ENCODE data around the gene PLA2G15.
A peak's percentile ranks its signal among the peaks of the same experiment; 100 is the strongest.

Gene PLA2G15

DNA sequence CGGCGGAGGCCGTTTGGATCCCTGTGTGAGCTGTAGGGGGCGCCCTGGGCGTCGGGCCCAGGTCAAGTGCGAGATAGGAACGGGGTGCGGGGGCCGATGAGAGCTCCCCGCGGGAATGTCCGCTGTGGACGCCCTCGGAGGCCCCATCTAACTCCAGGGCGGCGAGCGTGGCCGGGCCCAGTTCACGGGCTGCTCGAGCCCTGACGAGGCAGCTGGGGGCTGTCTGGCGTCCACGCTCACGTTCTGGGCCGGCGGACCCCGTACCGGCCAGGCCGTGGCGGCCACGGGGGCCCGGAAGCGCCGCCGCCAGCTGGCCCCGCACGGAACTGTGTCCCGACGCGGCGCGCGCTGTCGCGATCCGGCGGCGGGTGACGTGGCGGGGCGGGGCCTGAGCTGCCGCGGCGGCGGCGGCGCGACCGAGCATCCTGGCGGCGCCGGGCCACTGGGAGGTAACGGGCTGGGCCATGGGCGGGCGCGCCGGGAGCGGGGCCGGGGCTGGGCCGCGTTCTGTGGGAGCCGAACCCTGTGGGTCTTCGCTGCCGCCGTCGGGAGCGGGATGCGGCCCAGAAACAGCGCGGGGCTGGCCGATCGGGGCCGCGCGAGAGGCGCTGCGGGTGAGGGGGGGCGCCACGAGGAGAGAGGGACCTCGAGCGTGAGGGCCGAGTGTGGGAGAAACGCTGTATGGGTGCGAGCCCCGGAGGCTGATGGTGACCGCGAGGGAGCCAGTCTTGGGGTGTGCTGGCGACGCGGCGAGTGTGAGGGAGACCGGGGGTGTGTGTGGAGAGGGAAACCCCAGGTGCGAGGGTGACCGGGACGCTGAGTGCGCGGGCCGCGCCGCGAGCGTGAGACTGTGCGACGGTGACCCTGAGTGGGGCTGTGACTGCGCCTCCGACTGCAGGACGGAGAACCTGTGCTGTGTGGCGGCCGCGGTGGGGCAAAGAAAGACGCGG is 19.2 kb downstream of the PLA2G15 start, which contains the start of gene SLC7A6:
TSS of gene SLC7A6 (plus strand) at position 399 of the 950 bp plus-strand sequence. CDS start 10,201 bp downstream, outside the sequence.
- TF ChIP-seq, protein P1, sequence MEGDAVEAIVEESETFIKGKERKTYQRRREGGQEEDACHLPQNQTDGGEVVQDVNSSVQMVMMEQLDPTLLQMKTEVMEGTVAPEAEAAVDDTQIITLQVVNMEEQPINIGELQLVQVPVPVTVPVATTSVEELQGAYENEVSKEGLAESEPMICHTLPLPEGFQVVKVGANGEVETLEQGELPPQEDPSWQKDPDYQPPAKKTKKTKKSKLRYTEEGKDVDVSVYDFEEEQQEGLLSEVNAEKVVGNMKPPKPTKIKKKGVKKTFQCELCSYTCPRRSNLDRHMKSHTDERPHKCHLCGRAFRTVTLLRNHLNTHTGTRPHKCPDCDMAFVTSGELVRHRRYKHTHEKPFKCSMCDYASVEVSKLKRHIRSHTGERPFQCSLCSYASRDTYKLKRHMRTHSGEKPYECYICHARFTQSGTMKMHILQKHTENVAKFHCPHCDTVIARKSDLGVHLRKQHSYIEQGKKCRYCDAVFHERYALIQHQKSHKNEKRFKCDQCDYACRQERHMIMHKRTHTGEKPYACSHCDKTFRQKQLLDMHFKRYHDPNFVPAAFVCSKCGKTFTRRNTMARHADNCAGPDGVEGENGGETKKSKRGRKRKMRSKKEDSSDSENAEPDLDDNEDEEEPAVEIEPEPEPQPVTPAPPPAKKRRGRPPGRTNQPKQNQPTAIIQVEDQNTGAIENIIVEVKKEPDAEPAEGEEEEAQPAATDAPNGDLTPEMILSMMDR (IDR thresholded peaks at IDR 0.05): peak; percentile 78
- no peak for TF ChIP-seq ZFX (IDR thresholded peaks at IDR 0.05; ENCODE audit: borderline replicate concordance)
- H3K27ac ChIP-seq: peak within 1 kb of the TSS; percentile 35; the same call in 1 of the 2 replicates

DNA sequence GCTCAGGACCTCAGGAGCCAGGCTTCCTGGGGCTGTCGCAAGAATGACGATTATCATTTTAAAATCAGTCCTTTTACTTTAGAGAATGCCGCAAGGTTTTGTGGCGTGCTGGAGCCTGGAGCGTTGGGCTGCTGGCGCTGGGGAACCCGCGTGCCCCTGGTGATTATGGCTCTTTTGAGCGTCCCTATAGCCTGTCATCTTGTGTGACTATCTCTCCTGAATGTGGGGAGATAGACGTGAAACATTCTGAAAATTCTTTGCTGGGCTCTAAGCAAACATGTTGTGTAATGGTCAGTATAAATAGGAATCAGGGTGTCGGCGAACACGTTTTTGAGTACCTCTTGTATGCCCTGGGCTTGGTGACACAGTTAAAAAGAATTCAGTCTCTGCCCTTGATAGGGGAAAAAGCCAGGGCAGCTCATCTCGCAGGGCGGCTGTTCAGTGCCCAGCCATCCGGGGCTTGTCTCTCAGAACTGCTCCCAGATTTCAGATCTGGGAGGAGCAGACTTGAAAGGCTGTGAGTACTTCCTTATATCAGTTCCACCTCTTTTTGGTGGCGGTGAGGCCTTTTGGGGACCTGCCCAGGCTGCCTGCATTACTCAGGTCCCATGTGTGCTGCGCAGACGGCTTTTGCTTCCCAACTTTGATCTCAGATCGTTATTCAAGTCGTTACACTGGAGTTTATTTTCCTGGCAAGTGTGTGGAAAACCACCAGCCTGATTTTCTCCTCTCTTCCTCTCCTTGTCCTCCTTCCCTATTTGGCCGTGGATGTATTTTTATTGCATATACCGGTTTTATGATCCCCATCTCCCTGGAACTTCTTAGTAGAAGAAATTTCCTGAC is 20.1 kb downstream of the PLA2G15 start:
- H3K27ac ChIP-seq: 0 out of 2 replicates have a peak overlapping the region, but pooled peaks have one; percentile 35
- TF ChIP-seq, protein P1 (IDR thresholded peaks at IDR 0.05): no peak
- no peak for TF ChIP-seq ZFX (IDR thresholded peaks at IDR 0.05; ENCODE audit: borderline replicate concordance)

DNA sequence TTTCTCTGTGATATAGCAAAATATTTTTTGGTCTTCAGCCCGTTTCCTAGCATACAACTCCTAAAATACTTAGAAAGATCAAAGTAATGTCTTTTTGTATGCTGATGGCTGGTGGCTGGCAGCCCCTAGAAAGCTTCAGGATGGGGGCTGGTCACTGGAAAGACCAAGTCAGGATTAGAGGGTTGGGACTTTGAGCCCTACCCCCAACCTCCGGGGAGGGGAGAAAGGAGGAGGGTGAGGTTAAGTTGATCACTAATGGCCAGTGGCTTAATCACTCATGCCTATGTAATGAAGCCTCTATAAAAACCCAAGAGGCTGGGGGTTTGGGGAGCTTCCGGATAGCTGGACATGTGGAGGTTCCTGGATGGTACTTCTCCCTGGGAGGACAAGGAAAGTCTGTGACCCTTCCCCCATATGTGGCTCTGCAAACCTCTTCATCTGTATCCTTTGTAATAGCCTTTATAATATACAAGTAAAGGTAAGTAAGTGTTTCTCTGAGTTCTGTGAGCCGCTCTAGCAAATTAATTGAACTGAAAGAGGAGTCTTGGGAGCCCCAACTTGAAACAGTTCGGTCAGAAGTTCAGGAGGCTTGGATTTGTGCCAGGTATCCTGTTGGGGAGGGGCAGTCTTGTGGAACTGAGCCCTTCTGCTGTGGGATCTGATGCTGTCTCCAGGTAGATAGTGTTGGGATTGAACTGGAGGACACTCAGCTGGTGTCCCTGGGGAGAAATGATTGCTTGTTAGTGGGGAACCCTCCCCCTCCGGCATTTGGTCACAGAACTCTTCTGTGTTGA is 22.6 kb downstream of the PLA2G15 start:
- TF ChIP-seq ZFX (IDR thresholded peaks at IDR 0.05; ENCODE audit: borderline replicate concordance): no peak
- TF ChIP-seq, protein P1 (IDR thresholded peaks at IDR 0.05): no peak
- H3K27ac ChIP-seq: no peak overlapping the region

DNA sequence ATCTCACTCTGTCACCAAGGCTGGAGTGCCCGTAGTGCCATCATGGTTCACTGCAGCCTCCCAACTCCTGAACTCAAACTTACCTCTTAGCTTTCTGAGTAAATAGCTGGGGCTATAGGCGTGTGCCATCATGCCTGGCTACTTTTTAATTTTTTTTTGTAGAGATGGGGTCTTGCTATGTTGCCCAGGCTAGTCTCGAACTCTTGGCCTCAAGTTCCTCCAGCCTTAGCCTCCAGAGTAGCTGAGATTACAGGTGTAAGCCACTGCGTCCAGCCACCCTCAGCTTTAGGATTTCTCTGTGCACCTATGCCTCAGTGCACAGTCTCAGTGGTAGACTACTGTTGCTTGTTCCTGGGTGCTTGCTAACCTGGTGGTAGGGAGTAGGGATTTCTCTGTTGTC is 24.6 kb downstream of the PLA2G15 start:
- no peak overlapping the region for H3K27ac ChIP-seq
- no peak for TF ChIP-seq ZFX (IDR thresholded peaks at IDR 0.05; ENCODE audit: borderline replicate concordance)
- TF ChIP-seq, protein P1 (IDR thresholded peaks at IDR 0.05): no peak

DNA sequence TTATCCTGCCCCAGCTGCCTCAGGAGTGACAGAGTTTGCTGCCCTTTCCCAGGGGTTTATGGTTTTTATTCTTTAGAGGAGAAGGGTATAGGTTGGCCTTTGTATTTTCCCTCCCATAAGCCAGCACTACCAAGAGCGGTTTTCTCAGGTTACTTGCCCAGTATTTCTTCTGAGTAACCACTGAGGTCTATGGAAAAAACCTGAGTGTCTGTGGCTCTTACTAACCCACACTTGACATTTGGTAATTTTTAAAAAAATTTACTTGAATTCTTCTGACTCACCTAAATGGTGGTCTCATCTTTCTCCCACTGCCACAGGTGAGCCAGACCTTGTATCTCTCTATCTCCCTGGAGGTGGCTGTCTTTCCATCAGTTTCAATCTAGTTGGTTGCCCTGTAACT is 25.2 kb downstream of the PLA2G15 start:
- no peak for TF ChIP-seq ZFX (IDR thresholded peaks at IDR 0.05; ENCODE audit: borderline replicate concordance)
- TF ChIP-seq, protein P1 (IDR thresholded peaks at IDR 0.05): no peak
- H3K27ac ChIP-seq: no peak overlapping the region

DNA sequence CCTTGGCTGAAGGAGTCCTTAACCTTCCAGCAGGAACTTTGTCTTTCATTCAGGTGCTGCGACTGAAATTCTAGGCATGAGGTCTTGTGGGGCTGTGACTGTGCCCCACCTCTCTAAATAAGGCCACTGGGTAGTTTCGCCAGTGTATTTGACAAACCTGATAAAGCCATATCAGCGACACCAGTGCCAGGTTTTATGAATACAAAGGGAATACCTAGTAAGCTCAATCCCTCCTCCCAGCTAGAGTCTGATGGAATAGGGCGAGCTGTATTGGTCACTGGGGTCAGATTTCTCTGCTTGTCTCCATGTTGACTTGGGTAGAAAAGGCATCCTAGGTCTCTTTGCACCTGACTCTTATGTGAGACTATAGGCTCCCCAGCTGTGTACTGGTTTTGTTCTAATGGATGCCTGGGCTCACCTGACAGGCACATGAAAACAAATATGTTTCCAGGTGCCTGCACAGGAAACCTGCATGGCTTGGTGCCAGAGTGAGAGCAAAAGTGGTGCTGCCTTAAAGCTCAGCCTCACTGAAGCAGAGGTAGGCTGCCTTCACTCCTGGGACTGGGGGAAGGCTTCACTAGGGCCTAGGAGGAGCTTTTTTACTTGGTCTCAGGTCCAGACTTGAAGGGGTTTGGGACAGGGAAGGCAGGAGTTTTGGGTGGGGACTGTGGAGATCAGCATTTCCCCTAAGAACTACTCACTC is 27.5 kb downstream of the PLA2G15 start:
- no peak for TF ChIP-seq ZFX (IDR thresholded peaks at IDR 0.05; ENCODE audit: borderline replicate concordance)
- TF ChIP-seq, protein P1 (IDR thresholded peaks at IDR 0.05): no peak

More for the DNA sequence above, 27.5 kb downstream of the PLA2G15 start:
- H3K27ac ChIP-seq: no peak overlapping the region
